ENCODE measurements around the gene SLC39A10. TPM values are rescaled to one million over a fixed set of nuclear protein-coding genes. Genes with fewer than 3 reads are reported as not detected.
A peak's percentile ranks its signal among the peaks of the same experiment; 100 is the strongest.

The SLC39A10 gene
- total RNA-seq, 1 donor from 2014 or later: 24.0 TPM

GRCh38 chr2:195722075-195722474 lies 65.0 kb downstream of the SLC39A10 start:
- Mint-ChIP-seq H3K36me3 (ENCODE audit: low read depth) (peaks cover 6% of the 10 kb centered on the region), H3K4me1 (ENCODE audit: low read depth) (no peaks in the 10 kb centered on the region), H3K9me3 (ENCODE audit: low read depth) (no peaks in the 10 kb centered on the region), H3K4me3 (ENCODE audit: unreplicated experiment) (no peak overlapping the region), H3K27ac (ENCODE audit: unreplicated experiment) (no peak overlapping the region), H3K27me3 (ENCODE audit: low read depth) (no peaks in the 10 kb centered on the region)
- TF ChIP-seq, protein P1, sequence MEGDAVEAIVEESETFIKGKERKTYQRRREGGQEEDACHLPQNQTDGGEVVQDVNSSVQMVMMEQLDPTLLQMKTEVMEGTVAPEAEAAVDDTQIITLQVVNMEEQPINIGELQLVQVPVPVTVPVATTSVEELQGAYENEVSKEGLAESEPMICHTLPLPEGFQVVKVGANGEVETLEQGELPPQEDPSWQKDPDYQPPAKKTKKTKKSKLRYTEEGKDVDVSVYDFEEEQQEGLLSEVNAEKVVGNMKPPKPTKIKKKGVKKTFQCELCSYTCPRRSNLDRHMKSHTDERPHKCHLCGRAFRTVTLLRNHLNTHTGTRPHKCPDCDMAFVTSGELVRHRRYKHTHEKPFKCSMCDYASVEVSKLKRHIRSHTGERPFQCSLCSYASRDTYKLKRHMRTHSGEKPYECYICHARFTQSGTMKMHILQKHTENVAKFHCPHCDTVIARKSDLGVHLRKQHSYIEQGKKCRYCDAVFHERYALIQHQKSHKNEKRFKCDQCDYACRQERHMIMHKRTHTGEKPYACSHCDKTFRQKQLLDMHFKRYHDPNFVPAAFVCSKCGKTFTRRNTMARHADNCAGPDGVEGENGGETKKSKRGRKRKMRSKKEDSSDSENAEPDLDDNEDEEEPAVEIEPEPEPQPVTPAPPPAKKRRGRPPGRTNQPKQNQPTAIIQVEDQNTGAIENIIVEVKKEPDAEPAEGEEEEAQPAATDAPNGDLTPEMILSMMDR (IDR thresholded peaks at IDR 0.05): no peak
- DNase-seq (ENCODE audit: low spot score): no peak

DNA sequence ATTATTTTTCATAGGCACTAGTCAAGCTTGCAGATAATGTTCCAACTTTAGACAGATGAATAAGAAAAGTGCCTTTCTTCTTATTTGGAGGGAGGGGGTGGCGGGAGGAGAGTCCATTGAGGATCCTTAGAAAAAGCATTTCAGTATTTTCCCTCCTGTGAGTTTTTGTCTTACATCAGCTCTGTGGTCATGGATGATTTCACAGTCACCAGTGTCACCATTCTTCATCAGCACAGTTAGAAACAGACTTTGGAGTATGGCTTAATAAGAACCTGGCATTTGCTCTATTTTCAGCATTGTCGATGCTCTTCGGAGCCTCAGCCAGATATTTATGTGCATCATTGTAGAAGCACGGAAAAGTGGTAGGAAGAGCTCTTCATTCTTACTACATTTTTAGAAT lies 70.1 kb downstream of the SLC39A10 start:
- Mint-ChIP-seq H3K9me3 (ENCODE audit: low read depth) (no peaks in the 10 kb centered on the region), H3K4me3 (ENCODE audit: unreplicated experiment) (no peak overlapping the region), H3K4me1 (ENCODE audit: low read depth) (peaks cover 3% of the 10 kb centered on the region), H3K36me3 (ENCODE audit: low read depth) (peaks cover 16% of the 10 kb centered on the region), H3K27ac (ENCODE audit: unreplicated experiment) (no peak overlapping the region), H3K27me3 (ENCODE audit: low read depth) (no peaks in the 10 kb centered on the region)
- no peak for DNase-seq (ENCODE audit: low spot score)
- TF ChIP-seq, protein P1 (IDR thresholded peaks at IDR 0.05): no peak

GRCh38 chr2:195730912-195731311 lies 73.9 kb downstream of the SLC39A10 start:
- no peak for DNase-seq (ENCODE audit: low spot score)
- TF ChIP-seq, protein P1 (IDR thresholded peaks at IDR 0.05): no peak
- peak overlapping the region; percentile 23 for H3K27ac Mint-ChIP-seq (ENCODE audit: unreplicated experiment)
- no peak overlapping the region for H3K4me3 Mint-ChIP-seq (ENCODE audit: unreplicated experiment)
- peaks cover 15% of the 10 kb centered on the region for H3K4me1 Mint-ChIP-seq (ENCODE audit: low read depth)
- H3K9me3 Mint-ChIP-seq (ENCODE audit: low read depth): no peaks in the 10 kb centered on the region
- H3K27me3 Mint-ChIP-seq (ENCODE audit: low read depth): no peaks in the 10 kb centered on the region
- peaks cover 19% of the 10 kb centered on the region for H3K36me3 Mint-ChIP-seq (ENCODE audit: low read depth)

DNA sequence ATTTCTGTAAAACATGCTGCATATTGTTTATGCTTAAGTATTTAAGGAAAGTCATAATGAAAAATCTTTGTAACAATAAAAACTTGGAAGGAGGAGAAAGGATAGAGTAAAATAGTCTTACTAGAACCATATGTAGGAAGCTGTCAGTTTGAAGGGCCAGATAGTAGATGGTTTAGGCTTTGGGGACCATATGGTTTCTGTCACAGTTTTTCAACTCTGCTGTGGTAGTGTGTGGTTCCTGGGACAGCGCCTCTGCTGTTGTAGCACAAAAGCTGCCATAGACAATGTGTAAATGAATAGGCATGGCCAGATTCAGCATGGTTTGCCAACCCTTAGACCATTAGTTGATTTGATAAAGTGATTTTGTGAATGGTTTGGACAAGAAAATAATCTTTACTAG lies 75.5 kb downstream of the SLC39A10 start:
- Mint-ChIP-seq H3K4me1 (ENCODE audit: low read depth) (peaks cover 28% of the 10 kb centered on the region), H3K4me3 (ENCODE audit: unreplicated experiment) (no peak overlapping the region), H3K27ac (ENCODE audit: unreplicated experiment) (no peak overlapping the region), H3K36me3 (ENCODE audit: low read depth) (peaks cover 19% of the 10 kb centered on the region), H3K27me3 (ENCODE audit: low read depth) (no peaks in the 10 kb centered on the region), H3K9me3 (ENCODE audit: low read depth) (no peaks in the 10 kb centered on the region)
- no peak for DNase-seq (ENCODE audit: low spot score)
- TF ChIP-seq, protein P1 (IDR thresholded peaks at IDR 0.05): no peak

- no peak overlapping the region for H3K4me3 Mint-ChIP-seq (ENCODE audit: unreplicated experiment)
These were observed 76.8 kb downstream of the SLC39A10 start for GRCh38 chr2:195733831-195734230.

More at GRCh38 chr2:195733831-195734230, 76.8 kb downstream of the SLC39A10 start:
- no peak for DNase-seq (ENCODE audit: low spot score)
- Mint-ChIP-seq H3K36me3 (ENCODE audit: low read depth) (peaks cover 19% of the 10 kb centered on the region), H3K27ac (ENCODE audit: unreplicated experiment) (no peak overlapping the region), H3K27me3 (ENCODE audit: low read depth) (no peaks in the 10 kb centered on the region), H3K9me3 (ENCODE audit: low read depth) (no peaks in the 10 kb centered on the region), H3K4me1 (ENCODE audit: low read depth) (peaks cover 36% of the 10 kb centered on the region)
- TF ChIP-seq, protein P1 (IDR thresholded peaks at IDR 0.05): no peak
